ENCODE results near the gene USP48.
A peak's percentile ranks its signal among the peaks of the same experiment; 100 is the strongest.

Gene USP48

DNA sequence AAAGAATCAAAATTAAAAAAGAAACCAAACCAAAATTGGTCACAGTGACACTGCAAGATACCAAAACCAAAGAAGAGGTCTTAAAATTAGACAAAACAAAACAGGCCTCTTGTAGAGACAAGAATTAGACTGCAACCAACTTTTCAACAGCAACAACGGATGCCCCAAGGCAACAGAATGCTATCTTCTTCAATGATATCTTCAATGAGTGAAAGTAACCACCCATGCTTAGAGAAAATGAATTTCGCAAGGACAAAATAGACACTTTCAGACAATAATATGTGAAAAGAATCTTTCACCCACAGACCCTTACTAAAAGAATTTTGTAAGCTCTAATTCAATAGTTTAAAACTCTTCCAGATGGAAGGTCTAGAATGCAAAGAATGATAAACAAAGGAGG, 41.7 kb downstream of the USP48 start:
- no peak for DNase-seq

DNA sequence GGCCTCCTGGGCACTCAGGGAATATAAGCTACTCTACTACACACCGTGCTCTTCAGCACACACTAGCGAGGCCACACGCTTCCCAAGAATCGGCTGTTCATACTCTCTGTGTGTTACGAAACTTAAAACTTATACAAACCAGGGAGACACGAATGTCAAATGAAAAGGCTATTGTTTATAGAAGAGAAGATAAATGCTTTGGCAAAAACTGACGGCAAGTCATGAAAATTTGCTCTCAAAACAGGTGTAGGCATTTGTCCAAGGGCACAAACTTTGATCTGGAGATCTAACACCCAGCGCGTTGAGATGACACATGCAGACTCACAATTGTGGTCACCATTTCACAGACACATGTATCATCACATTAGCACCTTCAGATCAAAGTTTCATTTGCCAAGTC, 46.1 kb downstream of the USP48 start:
- DNase-seq: no peak

- DNase-seq: no peak
These were observed 46.9 kb downstream of the USP48 start for GRCh38 chr1:21736011-21736410.

GRCh38 chr1:21734526-21734925, 48.4 kb downstream of the USP48 start:
- DNase-seq: no peak

DNA sequence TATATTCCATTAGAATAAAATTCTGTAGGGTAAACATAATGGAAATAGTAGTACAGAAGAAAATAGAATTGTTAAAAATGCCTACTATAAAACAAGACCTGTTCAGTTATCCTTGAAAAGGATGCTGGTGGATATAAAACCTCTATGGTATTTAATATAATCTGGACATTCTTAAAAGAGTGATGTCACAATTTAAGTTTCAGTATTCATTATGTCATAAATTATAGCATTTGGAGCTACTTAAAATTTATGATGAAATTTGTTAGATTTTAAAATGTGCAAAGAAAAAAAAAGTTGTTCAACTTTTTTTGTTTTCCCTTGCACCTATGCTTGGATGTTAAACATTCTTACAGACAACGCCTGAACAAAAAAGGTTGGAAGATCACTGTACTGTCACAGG, 50.3 kb downstream of the USP48 start:
- no peak for DNase-seq

DNA sequence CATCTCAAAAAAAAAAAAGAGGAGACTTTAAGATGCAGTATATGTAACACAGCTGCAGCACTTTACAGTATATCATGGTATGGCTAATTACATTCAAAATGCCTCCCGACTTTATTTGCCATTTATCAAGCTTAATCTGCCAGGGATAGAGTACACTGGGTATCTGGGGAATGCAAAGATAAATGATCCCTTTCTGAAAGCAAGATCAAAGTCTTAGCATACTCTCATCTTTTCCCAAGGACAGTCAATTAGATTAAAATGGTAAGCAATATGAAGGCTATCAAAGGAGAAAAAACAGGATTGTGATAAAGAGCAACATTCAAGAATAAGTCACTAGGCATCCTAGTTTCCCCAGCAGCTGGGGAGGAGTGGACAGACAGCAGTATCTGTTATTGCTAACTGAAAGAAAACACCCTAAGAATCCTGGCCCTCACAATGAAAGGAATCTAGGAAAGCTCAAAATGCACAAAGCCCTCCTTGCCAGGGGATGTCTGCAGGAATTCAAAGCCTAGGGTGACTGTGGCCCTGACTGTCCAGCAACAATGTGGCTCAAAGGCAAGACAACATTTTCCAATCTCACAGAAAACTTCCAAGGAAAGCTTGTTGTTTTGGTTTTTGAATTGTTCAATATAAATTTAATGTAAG, 57.1 kb downstream of the USP48 start:
- no peak for DNase-seq

- DNase-seq: no peak
These were observed 58.4 kb downstream of the USP48 start for GRCh38 chr1:21724570-21724969.

DNA sequence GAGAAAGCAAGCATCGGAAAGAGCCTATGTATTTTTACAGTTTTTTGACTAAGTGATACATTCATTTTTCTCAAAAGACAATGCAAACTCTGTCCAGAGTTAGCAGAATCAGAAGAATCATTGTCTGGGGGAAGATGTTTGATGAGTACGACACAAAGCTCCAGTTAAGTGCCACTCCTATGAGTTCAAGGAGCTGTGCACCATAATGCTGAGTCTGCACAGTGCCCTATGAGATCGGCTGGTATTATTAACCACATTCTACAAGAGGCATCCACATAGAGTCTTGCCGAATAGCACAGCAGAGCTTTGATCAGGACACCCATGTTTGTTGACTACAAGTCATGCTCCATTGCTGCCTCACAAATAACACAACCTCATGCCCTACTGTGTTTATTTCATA, 58.9 kb downstream of the USP48 start:
- DNase-seq: no peak

- DNase-seq: no peak
These were observed 61.5 kb downstream of the USP48 start for GRCh38 chr1:21721295-21721985.

DNA sequence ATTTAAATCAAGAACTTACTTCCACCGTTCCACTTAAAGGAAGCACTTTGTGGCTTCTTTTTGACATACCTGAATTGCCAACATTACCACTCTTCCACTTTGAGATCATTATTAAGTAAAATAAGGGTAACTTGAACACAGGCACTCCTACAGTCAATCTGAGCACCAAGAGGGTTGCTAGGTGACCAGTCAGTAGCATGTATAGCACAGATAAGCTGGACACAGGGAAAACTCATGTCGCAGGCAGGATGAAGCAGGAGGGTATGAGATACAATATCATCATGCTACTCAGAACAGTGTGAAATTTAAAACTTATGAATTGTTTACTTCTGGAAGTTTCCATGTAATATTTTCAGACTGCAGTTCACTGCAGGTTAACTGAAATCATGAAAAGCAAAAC, 66.8 kb downstream of the USP48 start:
- DNase-seq: no peak

- DNase-seq: no peak
These were observed 75.1 kb downstream of the USP48 start for GRCh38 chr1:21707891-21708290.

GRCh38 chr1:21707086-21707840, 75.7 kb downstream of the USP48 start:
- no peak for DNase-seq

DNA sequence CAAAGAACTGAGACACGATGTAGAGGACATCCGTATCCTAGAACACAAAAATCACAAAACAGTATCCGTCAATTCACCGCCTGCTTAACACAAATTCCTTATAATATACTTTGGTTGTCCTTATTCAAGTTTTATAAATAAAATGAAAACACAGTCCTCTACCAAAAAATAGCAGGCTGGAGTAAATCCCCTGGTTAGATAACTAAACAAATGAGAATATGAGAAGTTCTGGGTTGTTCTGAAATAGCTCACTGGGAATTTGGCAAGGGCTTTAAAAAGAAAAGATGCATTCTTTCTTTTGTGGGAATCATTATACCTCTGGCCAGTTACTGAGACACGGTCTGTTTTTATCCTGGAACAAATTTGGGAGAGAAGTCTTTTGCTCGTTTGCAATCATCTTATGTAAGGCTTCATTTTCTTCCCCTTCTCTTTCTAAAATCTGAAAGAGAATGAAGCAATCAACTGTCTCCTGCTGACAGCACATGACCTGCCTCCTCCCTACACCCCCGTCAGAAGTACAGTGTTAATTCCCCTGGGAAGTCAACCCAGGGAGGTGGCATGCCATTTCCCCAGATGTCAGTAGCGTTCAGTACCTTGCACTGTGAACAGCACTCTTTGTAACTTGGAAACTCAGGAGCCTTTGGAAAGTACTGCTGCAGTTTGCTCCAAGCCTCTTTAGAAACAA, 76.7 kb downstream of the USP48 start:
- peak; percentile 73 for DNase-seq

DNA sequence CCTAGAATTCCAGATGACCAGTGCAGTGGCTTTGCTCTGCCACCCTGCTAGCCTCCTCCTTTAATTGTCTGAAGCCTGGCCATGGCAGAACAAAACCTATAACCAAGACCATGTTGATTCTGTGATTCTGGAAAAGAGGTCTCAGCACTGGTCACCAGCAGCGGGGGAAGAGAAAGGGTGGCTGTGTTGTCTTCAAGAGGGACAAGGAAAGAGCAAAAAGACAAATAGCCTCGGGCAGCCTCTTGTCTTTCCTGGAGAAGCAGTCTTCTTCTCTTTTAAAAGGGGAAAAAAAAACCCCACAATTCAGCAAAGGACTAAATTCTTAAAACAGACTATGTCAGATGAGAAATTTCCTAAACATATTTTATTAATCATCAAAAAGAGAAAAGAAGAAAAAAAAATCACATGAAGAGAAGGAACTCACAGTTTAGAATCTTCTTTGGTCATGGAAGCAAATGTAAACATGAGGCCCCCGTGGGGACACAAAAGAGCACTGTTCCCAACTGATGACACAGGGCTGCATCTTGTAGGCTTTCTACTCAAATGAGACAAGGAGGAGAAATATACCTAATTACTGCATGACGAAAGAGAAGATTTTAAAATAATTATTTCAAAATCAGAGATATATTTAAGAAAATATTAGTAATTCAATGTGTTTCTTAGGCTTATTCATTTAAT, 77.5 kb downstream of the USP48 start:
- DNase-seq: peak; percentile 17

GRCh38 chr1:21704145-21704544, 78.8 kb downstream of the USP48 start:
- no peak for DNase-seq

GRCh38 chr1:21703318-21703963, 79.5 kb downstream of the USP48 start:
- DNase-seq: peak; percentile 31

GRCh38 chr1:21702780-21703179, 80.2 kb downstream of the USP48 start:
- DNase-seq: no peak

DNA sequence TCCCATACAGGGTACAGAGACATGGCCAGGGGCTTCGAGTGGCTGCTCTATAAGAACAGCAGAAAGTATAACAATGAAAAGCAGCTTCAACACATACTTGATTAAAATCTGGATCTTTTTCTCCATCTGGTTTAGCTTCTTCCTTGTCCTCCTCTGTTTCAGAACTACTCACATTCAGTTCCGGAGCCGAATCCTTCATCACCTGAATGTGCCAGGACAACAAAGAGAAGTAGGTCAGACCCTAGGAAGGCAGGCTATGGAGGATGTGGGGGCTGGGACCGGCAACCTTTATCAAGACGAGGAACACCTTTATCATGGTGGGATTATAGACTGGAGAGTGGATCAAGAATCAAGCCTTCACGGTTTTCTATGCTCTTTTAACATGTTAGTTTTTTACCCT, 81.5 kb downstream of the USP48 start:
- DNase-seq: no peak

DNA sequence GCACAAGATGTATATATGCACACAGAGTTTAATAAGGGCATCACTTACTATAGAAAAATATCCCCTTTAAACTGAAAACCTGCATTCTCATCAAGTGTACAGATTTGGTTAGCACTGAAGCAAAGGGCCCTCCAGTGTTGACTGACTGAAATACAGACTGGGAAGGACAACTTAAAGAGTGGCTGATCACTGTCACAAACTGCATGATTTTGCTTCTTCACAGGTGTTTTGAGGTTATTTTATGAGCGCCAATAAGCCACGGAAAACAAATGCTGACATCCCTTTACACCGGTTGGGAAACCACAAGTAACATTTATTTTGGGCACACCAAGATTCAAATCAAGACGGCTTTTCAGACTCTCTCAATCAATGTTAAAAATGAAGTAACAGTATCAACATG, 82.9 kb downstream of the USP48 start:
- DNase-seq: no peak

GRCh38 chr1:21696931-21697330, 86.0 kb downstream of the USP48 start:
- no peak for DNase-seq

- DNase-seq: no peak
These were observed 89.2 kb downstream of the USP48 start for GRCh38 chr1:21693732-21694131.

GRCh38 chr1:21691739-21692138, 91.2 kb downstream of the USP48 start:
- DNase-seq: no peak

All from NCI-H69 (cell line).